NCI-H146 (cell line): ENCODE results near the gene PDE4D.

Experiments used
- DNase-seq: peaks from one replicate; lab custom pipeline; 2025; lab: John Stamatoyannopoulos, UW

Gene PDE4D

GRCh38 chr5:59256331-59256730 is 637.2 kb downstream of the PDE4D start:
- DNase-seq: no peak

GRCh38 chr5:59254055-59254687 is 639.4 kb downstream of the PDE4D start:
- no peak for DNase-seq

- no peak for DNase-seq
Observed at GRCh38 chr5:59253625-59254024, 639.9 kb downstream of the PDE4D start.

GRCh38 chr5:59251627-59252026 is 641.9 kb downstream of the PDE4D start:
- no peak for DNase-seq

GRCh38 chr5:59249726-59250125 is 643.8 kb downstream of the PDE4D start:
- DNase-seq: no peak

- DNase-seq: no peak
Observed at GRCh38 chr5:59249160-59249559, 644.4 kb downstream of the PDE4D start.

- DNase-seq: no peak
Observed at GRCh38 chr5:59246882-59247281, 646.6 kb downstream of the PDE4D start.

GRCh38 chr5:59246145-59246869 is 647.2 kb downstream of the PDE4D start:
- no peak for DNase-seq

GRCh38 chr5:59245198-59245597 is 648.3 kb downstream of the PDE4D start:
- DNase-seq: no peak

GRCh38 chr5:59241552-59241951 is 652.0 kb downstream of the PDE4D start:
- DNase-seq: no peak

GRCh38 chr5:59241119-59241518 is 652.4 kb downstream of the PDE4D start:
- peak; percentile 17 for DNase-seq

- DNase-seq: no peak
Observed at GRCh38 chr5:59238126-59238902, 655.2 kb downstream of the PDE4D start.

- DNase-seq: no peak
Observed at GRCh38 chr5:59236986-59237385, 656.5 kb downstream of the PDE4D start.

- DNase-seq: no peak
Observed at GRCh38 chr5:59236448-59236847, 657.1 kb downstream of the PDE4D start.

GRCh38 chr5:59234236-59234635 is 659.3 kb downstream of the PDE4D start:
- DNase-seq: no peak

- DNase-seq: no peak
Observed at GRCh38 chr5:59231221-59231931, 662.1 kb downstream of the PDE4D start.

GRCh38 chr5:59222687-59223511 is 670.6 kb downstream of the PDE4D start:
- DNase-seq: no peak

- DNase-seq: no peak
Observed at GRCh38 chr5:59221769-59222168, 671.8 kb downstream of the PDE4D start.

GRCh38 chr5:59218424-59219045 is 675.0 kb downstream of the PDE4D start:
- peak; percentile 5 for DNase-seq

GRCh38 chr5:59216841-59217240 is 676.7 kb downstream of the PDE4D start:
- no peak for DNase-seq

- no peak for DNase-seq
Observed at GRCh38 chr5:59212596-59212995, 680.9 kb downstream of the PDE4D start.
